Endothelial cell of umbilical vein (primary cell): ENCODE measurements around the gene RTEL1.

Source experiments
- CTCF ChIP-seq, 2 donors: IDR thresholded peaks; 1 replicate in 1 of 2; 2 replicates in 1 of 2; pipeline ENCODE4 v1.5.1; 2011; ENCODE audit warnings: low read length in 2 of 2, mild to moderate bottlenecking in 2 of 2, moderate library complexity in 2 of 2, control low read depth in 1 of 2, inconsistent platforms in 1 of 2, low read depth in 1 of 2; ENCODE audit not compliant: insufficient read depth in 1 of 2; ENCODE audit errors: extremely low read depth in 1 of 2
- EZH2 ChIP-seq: IDR thresholded peaks from 2 replicates; pipeline ENCODE4 v1.6.1; 2012; ENCODE audit warnings: borderline replicate concordance, low read depth, mild to moderate bottlenecking, moderate library complexity, low read length, inconsistent platforms; ENCODE audit not compliant: severe bottlenecking
- FOS ChIP-seq: IDR thresholded peaks from 2 replicates; pipeline ENCODE4 v1.6.1; 2011; ENCODE audit warnings: mild to moderate bottlenecking, low read length, moderate library complexity, borderline replicate concordance; ENCODE audit not compliant: insufficient read depth
- GATA2 ChIP-seq: IDR thresholded peaks from 2 replicates; pipeline ENCODE4 v1.7.0; 2011; ENCODE audit warnings: low read depth, mild to moderate bottlenecking, moderate library complexity, mixed read lengths, low read length; ENCODE audit not compliant: insufficient read length, insufficient read depth
- JUN ChIP-seq: IDR thresholded peaks from 2 replicates; pipeline ENCODE4 v1.6.1; 2011; ENCODE audit warnings: borderline replicate concordance, low read depth; ENCODE audit not compliant: insufficient read length, insufficient read depth
- MAX ChIP-seq: IDR thresholded peaks from 2 replicates; pipeline ENCODE4 v1.6.1; 2011; ENCODE audit not compliant: insufficient read depth, insufficient read length
- MYC ChIP-seq: IDR thresholded peaks from one replicate; pipeline ENCODE4 v1.6.1; 2011; ENCODE audit warnings: mild to moderate bottlenecking, low read depth, low read length
- POLR2A ChIP-seq: IDR thresholded peaks from 2 replicates; pipeline ENCODE4 v1.6.1; 2012; ENCODE audit warnings: low read depth, mild to moderate bottlenecking, control low read depth, low read length
- POLR2AphosphoS5 ChIP-seq: IDR thresholded peaks from 2 replicates; pipeline ENCODE4 v1.6.1; 2012; ENCODE audit warnings: low read depth, mild to moderate bottlenecking, control low read depth, low read length, moderate library complexity; ENCODE audit not compliant: insufficient read depth

GRCh38 chr20:63696306-63696627, 38.2 kb downstream of the RTEL1 start:
- TF ChIP-seq CTCF (IDR thresholded peaks at IDR 0.05; ENCODE audit: extremely low read depth in 1 of 2, insufficient read depth in 1 of 2, low read depth in 1 of 2, low read length in 2 of 2) = no peak
- TF ChIP-seq MAX = no peak
- no peak for TF ChIP-seq GATA2
- no peak for TF ChIP-seq POLR2A
- no peak for TF ChIP-seq EZH2
- TF ChIP-seq MYC = no peak
- no peak for TF ChIP-seq JUN
- TF ChIP-seq POLR2AphosphoS5 = no peak
- no peak for TF ChIP-seq FOS
